GM12872 (cell line): ENCODE measurements around the gene LRBA.

Experiments used
- TF ChIP-seq, protein P1 (sequence below): IDR thresholded peaks from 3 replicates; pipeline ENCODE4 v1.5.1; 2011; ENCODE audit warnings: low read depth, mild to moderate bottlenecking, low read length, moderate library complexity; ENCODE audit not compliant: insufficient read depth

LRBA gene

DNA sequence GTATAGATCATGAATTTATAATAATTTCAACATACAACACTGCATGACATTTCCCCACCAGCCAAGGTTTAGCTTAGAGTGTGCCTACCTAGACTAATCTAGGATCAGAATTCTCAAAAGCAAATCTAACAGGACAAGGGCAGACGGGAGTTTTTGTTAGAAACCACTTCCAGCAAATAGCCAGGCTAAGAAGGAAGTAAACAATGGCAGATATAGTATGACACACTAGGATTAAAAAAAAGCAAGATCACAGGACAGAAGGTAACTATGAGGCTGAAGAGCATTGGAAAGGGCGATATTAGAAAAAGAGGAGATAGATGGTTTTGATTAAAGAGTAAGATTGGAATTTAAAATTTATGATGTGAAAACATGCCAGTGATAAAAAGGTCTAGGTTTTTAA lies 124.8 kb downstream of the LRBA start:
- TF ChIP-seq, protein P1, sequence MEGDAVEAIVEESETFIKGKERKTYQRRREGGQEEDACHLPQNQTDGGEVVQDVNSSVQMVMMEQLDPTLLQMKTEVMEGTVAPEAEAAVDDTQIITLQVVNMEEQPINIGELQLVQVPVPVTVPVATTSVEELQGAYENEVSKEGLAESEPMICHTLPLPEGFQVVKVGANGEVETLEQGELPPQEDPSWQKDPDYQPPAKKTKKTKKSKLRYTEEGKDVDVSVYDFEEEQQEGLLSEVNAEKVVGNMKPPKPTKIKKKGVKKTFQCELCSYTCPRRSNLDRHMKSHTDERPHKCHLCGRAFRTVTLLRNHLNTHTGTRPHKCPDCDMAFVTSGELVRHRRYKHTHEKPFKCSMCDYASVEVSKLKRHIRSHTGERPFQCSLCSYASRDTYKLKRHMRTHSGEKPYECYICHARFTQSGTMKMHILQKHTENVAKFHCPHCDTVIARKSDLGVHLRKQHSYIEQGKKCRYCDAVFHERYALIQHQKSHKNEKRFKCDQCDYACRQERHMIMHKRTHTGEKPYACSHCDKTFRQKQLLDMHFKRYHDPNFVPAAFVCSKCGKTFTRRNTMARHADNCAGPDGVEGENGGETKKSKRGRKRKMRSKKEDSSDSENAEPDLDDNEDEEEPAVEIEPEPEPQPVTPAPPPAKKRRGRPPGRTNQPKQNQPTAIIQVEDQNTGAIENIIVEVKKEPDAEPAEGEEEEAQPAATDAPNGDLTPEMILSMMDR = no peak

DNA sequence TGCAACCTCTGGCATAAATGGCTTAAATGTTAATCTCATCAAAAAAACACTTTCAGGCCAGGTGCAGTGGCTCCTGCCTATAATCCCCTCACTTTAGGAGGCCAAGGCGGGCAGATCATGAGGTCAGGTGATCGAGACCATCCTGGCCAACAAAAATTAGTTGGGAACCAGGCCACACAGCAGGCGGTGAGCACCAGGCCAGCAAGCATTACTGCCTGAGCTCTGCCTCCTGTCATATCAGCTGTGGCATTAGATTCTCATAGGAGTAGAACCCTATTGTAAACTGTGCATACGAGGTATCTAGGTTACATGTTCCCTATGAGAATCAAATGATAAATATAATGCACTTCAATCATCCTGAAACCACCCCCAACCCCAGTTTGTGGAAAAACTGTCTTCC lies 125.8 kb downstream of the LRBA start:
- TF ChIP-seq, protein P1 = no peak

DNA sequence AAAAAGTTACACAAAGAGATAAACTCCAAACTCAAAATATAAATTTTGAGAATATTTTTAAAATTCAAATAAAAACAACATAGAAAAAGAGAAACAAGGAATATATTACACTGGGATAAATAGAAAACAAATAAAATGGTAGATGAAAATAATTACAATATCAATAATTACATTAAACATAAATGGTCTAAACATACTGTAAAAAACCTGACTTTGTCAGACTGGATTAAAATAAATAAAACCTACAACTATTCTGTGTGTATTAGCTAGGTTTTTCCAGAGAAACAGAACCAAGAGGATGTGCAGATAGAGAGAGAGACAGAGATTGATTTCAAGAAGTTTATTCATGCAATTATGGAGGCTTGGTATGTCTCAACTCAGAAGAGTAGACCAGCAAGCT lies 126.5 kb downstream of the LRBA start:
- TF ChIP-seq, protein P1 = no peak

DNA sequence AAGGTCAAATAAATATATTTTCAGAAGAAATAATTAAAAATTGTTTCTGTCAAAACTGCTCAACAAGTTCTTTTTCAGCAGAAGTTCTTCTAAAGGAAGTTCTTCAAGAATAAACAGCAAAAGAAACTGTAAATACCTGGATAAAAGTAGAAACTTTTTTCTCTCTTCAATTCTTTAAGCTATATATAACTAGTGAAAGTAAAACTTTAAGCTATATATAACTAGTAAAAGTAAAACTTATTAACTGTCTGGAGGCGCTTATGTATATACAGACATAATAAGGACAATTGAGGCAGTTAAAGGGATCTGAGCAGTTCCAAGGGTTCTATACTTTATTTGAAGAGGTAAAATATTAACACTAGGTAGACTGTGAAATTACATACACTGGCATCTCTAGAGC lies 126.9 kb downstream of the LRBA start:
- TF ChIP-seq, protein P1 = no peak

DNA sequence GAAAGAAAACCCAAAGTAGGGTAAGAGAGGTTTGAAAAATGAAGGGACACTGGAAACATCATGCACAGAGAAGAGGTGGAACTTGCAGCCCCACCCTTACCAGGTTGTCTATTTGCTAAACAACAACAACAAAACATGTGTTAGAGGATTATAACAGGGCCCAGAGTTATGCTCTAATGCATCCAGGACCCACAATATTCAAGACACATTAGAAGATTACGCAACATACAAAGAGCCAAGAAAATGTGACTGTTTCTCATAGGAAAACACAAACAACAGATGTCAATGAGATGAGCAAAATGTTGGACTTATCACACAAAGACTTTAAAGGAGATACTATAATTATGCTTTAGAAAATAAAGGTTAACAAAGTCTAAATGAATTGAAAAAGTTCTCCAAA lies 128.5 kb downstream of the LRBA start:
- TF ChIP-seq, protein P1 = no peak

DNA sequence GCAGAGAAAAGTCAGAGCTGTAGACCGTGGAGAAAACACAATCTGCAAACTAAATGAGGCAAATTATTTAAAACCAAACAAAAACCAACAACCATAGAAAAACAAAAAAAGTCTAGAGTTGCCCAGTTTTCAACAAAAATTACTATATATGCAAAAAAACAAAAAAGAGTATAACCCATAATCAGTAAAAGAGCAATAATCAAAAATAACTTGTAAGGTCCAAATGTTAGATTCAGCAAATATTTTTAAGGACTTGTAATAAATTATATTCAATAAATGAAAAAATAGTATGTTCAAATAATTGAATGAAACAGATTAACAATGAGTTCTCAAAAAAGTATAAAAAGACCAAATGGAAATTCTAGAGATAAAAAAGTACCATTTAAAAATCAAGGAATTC lies 130.5 kb downstream of the LRBA start:
- TF ChIP-seq, protein P1 = no peak

DNA sequence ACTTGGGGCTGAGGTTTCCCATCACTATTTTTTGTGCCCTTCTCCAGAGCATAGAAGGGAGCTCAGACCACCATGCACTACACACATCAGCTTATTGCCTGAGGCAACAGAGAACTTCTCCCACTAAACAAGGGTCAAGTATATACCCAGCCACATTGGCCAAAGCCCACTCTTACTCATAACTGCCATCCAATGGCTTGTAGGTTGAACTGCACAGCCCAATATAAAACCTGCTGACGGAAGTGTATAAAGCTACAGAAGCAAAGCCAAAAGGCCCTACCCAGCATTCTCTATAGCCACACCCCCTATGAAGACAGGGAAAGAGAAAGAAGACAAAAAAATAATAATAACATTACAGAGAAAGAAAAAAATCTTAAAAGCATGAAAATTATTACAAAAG lies 139.7 kb downstream of the LRBA start:
- TF ChIP-seq, protein P1 = no peak
